Neural cell (in vitro differentiated cells): ENCODE data around the gene CLOCK. TPM values are rescaled to one million over a fixed set of nuclear protein-coding genes. Genes with fewer than 3 reads are reported as not detected.

Source experiments
- H2AFZ ChIP-seq: fragments of 200-600, 300-800 bp; sonication (generic), shearing (Covaris generic); 2 replicates; pipeline ENCODE4 v1.6.0; 2014; ENCODE audit warnings: low read depth, mild to moderate bottlenecking, antibody characterized with exemption, low read length, moderate library complexity
- H3F3A ChIP-seq: fragments of 200-600 bp; shearing (Covaris generic); 2 replicates; pipeline ENCODE4 v1.6.1; 2016; ENCODE audit warnings: mild to moderate bottlenecking, moderate library complexity, mixed read lengths, antibody characterized with exemption, low read length; ENCODE audit not compliant: insufficient read depth, poor library complexity, severe bottlenecking
- H3K27ac ChIP-seq: fragments of 200-600, 300-800 bp; sonication (generic), shearing (Covaris generic); 2 replicates; pipeline ENCODE4 v1.5.1; 2014; ENCODE audit warnings: mild to moderate bottlenecking, low read length, moderate library complexity
- H3K27me3 ChIP-seq: fragments of 300-800, 200-600 bp; sonication (generic), shearing (Covaris generic); 2 replicates; pipeline ENCODE4 v1.6.0; 2014; ENCODE audit warnings: mild to moderate bottlenecking, low read depth, low read length, moderate library complexity; ENCODE audit not compliant: insufficient read depth
- H3K36me3 ChIP-seq: fragments of 300-800, 200-600 bp; sonication (generic), shearing (Covaris generic); 2 replicates; pipeline ENCODE4 v1.5.1; 2014; ENCODE audit warnings: mild to moderate bottlenecking, antibody characterized with exemption, low read length, moderate library complexity; ENCODE audit not compliant: insufficient read depth
- H3K4me2 ChIP-seq: fragments of 300-800, 200-600 bp; sonication (generic), shearing (Covaris generic); 2 replicates; pipeline ENCODE4 v1.6.0; 2014; ENCODE audit warnings: mild to moderate bottlenecking, low read length
- H3K4me3 ChIP-seq: fragments of 300-800, 200-600 bp; sonication (generic), shearing (Covaris generic); 2 replicates; pipeline ENCODE4 v1.5.1; 2014; ENCODE audit warnings: mild to moderate bottlenecking, low read length, moderate library complexity
- H3K79me2 ChIP-seq: fragments of 200-600 bp; shearing (Covaris generic); replicated peaks from 2 replicates; pipeline ENCODE4 v1.6.0; 2014; ENCODE audit warnings: mild to moderate bottlenecking, low read length, moderate library complexity; ENCODE audit not compliant: insufficient read depth
- H3K9ac ChIP-seq: fragments of 300-800, 200-600 bp; sonication (generic), shearing (Covaris generic); 2 replicates; pipeline ENCODE4 v1.6.1; 2016; ENCODE audit warnings: mild to moderate bottlenecking, low read length, mixed read lengths
- H3K9me2 ChIP-seq: fragments of 200-600 bp; shearing (Covaris generic); 2 replicates; pipeline ENCODE4 v1.6.1; 2016; ENCODE audit warnings: mild to moderate bottlenecking, low read length, mixed read lengths; ENCODE audit not compliant: insufficient read depth
- H3K9me3 ChIP-seq: fragments of 200-600, 300-800 bp; sonication (generic), shearing (Covaris generic); 2 replicates; pipeline ENCODE4 v1.6.1; 2016; ENCODE audit warnings: mild to moderate bottlenecking, mixed run types, low read length, moderate library complexity, mixed read lengths
- H4K20me1 ChIP-seq: fragments of 200-600 bp; shearing (Covaris generic); 2 replicates; pipeline ENCODE4 v1.6.1; 2016; ENCODE audit warnings: mild to moderate bottlenecking, mixed run types; ENCODE audit not compliant: insufficient read depth
- EP300 ChIP-seq: fragments of 450-650 bp; conservative IDR thresholded peaks from 2 replicates; pipeline ENCODE4 v1.6.1; 2014; ENCODE audit warnings: antibody characterized with exemption, mild to moderate bottlenecking, moderate library complexity; ENCODE audit not compliant: poor library complexity, severe bottlenecking
- EZH2 ChIP-seq: fragments of 200-600, 300-800 bp; shearing (Covaris generic), sonication (generic); IDR thresholded peaks from 2 replicates; pipeline ENCODE4 v1.6.1; 2014; ENCODE audit warnings: antibody characterized with exemption, low read length, borderline replicate concordance, mild to moderate bottlenecking; ENCODE audit not compliant: insufficient read depth, poor library complexity, severe bottlenecking
- MXI1 ChIP-seq: fragments of 450-650 bp; conservative IDR thresholded peaks from 2 replicates; pipeline ENCODE4 v1.6.1; 2014; ENCODE audit warnings: antibody characterized with exemption, mild to moderate bottlenecking; ENCODE audit not compliant: poor library complexity, severe bottlenecking
- POLR2AphosphoS5 ChIP-seq: IDR thresholded peaks from 2 replicates; pipeline ENCODE4 v1.6.1; 2012
- RAD21 ChIP-seq: fragments of 450-650 bp; conservative IDR thresholded peaks from 2 replicates; pipeline ENCODE4 v1.6.1; 2014; ENCODE audit warnings: antibody characterized with exemption, mild to moderate bottlenecking, moderate library complexity
- SMC3 ChIP-seq: fragments of 450-650 bp; conservative IDR thresholded peaks from 2 replicates; pipeline ENCODE4 v1.6.1; 2014; ENCODE audit warnings: antibody characterized with exemption, mild to moderate bottlenecking, moderate library complexity; ENCODE audit not compliant: poor library complexity
- TAF1 ChIP-seq: IDR thresholded peaks from 2 replicates; pipeline ENCODE4 v1.6.1; 2012; ENCODE audit warnings: low read depth
- polyA plus RNA-seq: library from polyadenylated mRNA; depleted of rRNA; stranded (reverse); fragments of >200 nt; gene quantifications from 2 replicates; pipeline ENCODE4 v1.2.3, GENCODE V29; 2014
- TF ChIP-seq, protein P1 (sequence below): fragments of 450-650 bp; IDR thresholded peaks from 2 replicates; pipeline ENCODE4 v1.5.1; 2014; ENCODE audit warnings: antibody characterized with exemption, mild to moderate bottlenecking, moderate library complexity; ENCODE audit not compliant: poor library complexity, severe bottlenecking
- TF ChIP-seq, protein P2 (sequence below): IDR thresholded peaks from 2 replicates; pipeline ENCODE4 v1.6.1; 2012; ENCODE audit warnings: borderline replicate concordance

CLOCK gene
- polyA plus RNA-seq, 1 donor from 2014 or later, result 8.7 TPM

DNA sequence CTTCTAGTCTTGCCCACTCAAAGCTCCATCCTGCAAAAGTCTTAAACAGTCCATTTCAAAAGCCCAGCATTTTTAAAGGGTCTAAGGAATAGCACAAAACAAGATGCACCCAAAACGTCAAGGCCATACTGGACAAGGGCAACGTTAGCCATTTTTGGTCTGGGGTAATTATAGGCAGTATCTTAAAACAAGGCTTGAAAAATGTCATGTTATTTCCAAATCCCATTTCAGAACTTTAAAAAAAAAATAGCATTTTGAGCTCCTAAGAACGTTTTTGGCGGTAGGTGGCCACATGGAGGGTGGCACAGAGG, 151.5 kb downstream of the CLOCK start:
- TF ChIP-seq, protein P1, sequence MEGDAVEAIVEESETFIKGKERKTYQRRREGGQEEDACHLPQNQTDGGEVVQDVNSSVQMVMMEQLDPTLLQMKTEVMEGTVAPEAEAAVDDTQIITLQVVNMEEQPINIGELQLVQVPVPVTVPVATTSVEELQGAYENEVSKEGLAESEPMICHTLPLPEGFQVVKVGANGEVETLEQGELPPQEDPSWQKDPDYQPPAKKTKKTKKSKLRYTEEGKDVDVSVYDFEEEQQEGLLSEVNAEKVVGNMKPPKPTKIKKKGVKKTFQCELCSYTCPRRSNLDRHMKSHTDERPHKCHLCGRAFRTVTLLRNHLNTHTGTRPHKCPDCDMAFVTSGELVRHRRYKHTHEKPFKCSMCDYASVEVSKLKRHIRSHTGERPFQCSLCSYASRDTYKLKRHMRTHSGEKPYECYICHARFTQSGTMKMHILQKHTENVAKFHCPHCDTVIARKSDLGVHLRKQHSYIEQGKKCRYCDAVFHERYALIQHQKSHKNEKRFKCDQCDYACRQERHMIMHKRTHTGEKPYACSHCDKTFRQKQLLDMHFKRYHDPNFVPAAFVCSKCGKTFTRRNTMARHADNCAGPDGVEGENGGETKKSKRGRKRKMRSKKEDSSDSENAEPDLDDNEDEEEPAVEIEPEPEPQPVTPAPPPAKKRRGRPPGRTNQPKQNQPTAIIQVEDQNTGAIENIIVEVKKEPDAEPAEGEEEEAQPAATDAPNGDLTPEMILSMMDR, result no peak
- TF ChIP-seq POLR2AphosphoS5 (no peak), EP300 (no peak), EZH2 (no peak), RAD21 (no peak), TAF1 (no peak)
- TF ChIP-seq, protein P2, sequence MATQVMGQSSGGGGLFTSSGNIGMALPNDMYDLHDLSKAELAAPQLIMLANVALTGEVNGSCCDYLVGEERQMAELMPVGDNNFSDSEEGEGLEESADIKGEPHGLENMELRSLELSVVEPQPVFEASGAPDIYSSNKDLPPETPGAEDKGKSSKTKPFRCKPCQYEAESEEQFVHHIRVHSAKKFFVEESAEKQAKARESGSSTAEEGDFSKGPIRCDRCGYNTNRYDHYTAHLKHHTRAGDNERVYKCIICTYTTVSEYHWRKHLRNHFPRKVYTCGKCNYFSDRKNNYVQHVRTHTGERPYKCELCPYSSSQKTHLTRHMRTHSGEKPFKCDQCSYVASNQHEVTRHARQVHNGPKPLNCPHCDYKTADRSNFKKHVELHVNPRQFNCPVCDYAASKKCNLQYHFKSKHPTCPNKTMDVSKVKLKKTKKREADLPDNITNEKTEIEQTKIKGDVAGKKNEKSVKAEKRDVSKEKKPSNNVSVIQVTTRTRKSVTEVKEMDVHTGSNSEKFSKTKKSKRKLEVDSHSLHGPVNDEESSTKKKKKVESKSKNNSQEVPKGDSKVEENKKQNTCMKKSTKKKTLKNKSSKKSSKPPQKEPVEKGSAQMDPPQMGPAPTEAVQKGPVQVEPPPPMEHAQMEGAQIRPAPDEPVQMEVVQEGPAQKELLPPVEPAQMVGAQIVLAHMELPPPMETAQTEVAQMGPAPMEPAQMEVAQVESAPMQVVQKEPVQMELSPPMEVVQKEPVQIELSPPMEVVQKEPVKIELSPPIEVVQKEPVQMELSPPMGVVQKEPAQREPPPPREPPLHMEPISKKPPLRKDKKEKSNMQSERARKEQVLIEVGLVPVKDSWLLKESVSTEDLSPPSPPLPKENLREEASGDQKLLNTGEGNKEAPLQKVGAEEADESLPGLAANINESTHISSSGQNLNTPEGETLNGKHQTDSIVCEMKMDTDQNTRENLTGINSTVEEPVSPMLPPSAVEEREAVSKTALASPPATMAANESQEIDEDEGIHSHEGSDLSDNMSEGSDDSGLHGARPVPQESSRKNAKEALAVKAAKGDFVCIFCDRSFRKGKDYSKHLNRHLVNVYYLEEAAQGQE, result no peak

DNA sequence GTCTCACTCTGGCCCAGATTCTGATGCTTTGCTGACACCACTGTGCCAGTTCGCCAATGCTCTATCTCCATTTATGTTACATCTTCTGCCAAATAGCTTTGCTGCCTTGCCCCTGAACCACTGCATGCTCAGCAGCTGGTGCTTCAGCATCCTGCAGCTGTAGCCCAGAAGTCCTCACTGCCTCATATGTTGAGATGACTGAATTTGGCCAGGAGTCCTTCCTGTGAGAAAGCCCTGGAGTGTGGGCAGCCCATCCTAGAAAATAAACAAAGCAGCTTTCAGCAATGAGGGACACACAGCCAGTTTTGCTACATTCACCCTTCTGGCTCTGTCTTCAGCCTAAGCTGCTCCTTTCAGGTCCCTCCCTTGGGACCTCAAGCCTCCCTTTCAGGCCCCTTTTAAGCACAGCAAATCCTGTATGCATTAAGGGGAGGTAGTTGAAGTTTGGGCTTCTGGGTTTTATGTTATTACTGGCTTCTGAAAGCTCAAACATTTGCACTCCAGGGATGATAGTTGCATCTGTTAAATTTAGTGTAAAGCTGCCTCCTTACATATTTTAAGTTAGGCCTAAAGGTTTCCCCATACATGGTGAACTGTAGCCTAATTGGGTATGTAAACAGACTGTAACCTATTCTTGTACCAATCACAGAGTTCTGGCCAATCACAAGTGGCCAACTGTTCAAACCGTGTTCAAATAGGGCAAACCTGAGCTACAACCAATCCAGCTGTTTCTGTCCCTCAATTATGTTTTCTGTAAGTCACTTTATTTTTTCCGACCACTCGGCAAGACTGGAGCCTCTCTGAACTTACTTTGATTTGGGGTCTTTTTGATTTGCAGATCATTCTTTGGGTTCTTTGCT, 153.0 kb downstream of the CLOCK start:
- no peaks in the 10 kb centered on the region for H3K36me3 ChIP-seq
- H3K27me3 ChIP-seq, result peaks cover 3% of the 10 kb centered on the region
- no peak overlapping the region for H3K4me2 ChIP-seq
- no peak overlapping the region for H3K9ac ChIP-seq
- peaks cover 24% of the 10 kb centered on the region for H3K79me2 ChIP-seq
- H3K9me3 ChIP-seq, result no peaks in the 10 kb centered on the region
- H4K20me1 ChIP-seq, result no peaks in the 10 kb centered on the region
- H2AFZ ChIP-seq, result no peak overlapping the region
- H3F3A ChIP-seq, result no peaks in the 10 kb centered on the region
- no peaks in the 10 kb centered on the region for H3K9me2 ChIP-seq
- no peak overlapping the region for H3K27ac ChIP-seq
- TF ChIP-seq EP300 (no peak), EZH2 (no peak), MXI1 (no peak), RAD21 (no peak), TAF1 (no peak), POLR2AphosphoS5 (no peak), SMC3 (no peak)
- TF ChIP-seq, protein P2, result no peak
- TF ChIP-seq, protein P1, result no peak
- H3K4me3 ChIP-seq, result no peak overlapping the region

More for the DNA sequence above, 151.5 kb downstream of the CLOCK start:
- no peaks in the 10 kb centered on the region for H3K9me2 ChIP-seq
- H2AFZ ChIP-seq, result peak overlapping the region; percentile 75
- no peaks in the 10 kb centered on the region for H3F3A ChIP-seq
- no peaks in the 10 kb centered on the region for H3K36me3 ChIP-seq
- H3K27me3 ChIP-seq, result peaks cover 3% of the 10 kb centered on the region
- H3K9me3 ChIP-seq, result no peaks in the 10 kb centered on the region
- H3K4me2 ChIP-seq, result peak overlapping the region; percentile 79
- H3K27ac ChIP-seq, result peak overlapping the region; percentile 39
- H3K9ac ChIP-seq, result peak overlapping the region; percentile 85
- peaks cover 36% of the 10 kb centered on the region for H3K79me2 ChIP-seq
- H3K4me3 ChIP-seq, result peak overlapping the region; percentile 73
- no peaks in the 10 kb centered on the region for H4K20me1 ChIP-seq
